Measurements from ENCODE around the gene LMNB1.
A peak's percentile ranks its signal among the peaks of the same experiment; 100 is the strongest.

The LMNB1 gene

GRCh38 chr5:126868338-126869004 lies 91.5 kb downstream of the LMNB1 start:
- DNase-seq (ENCODE audit: low read depth): no peak
- no peak overlapping the region for H3K4me3 ChIP-seq (replicated peaks; ENCODE audit: low read depth, low read length)
- TF ChIP-seq CTCF (IDR thresholded peaks at IDR 0.05; ENCODE audit: low read length, missing control alignments): no peak

- peak; percentile 54 for DNase-seq (ENCODE audit: low read depth)
- TF ChIP-seq CTCF (IDR thresholded peaks at IDR 0.05; ENCODE audit: low read length, missing control alignments): no peak
- no peak overlapping the region for H3K4me3 ChIP-seq (replicated peaks; ENCODE audit: low read depth, low read length)
Observed at GRCh38 chr5:126869005-126869451, 92.1 kb downstream of the LMNB1 start.

- peak; percentile 57 for DNase-seq (ENCODE audit: low read depth)
- H3K4me3 ChIP-seq (replicated peaks; ENCODE audit: low read depth, low read length): no peak overlapping the region
- no peak for TF ChIP-seq CTCF (IDR thresholded peaks at IDR 0.05; ENCODE audit: low read length, missing control alignments)
Observed at GRCh38 chr5:126871441-126871840, 94.5 kb downstream of the LMNB1 start.

- no peak for TF ChIP-seq CTCF (IDR thresholded peaks at IDR 0.05; ENCODE audit: low read length, missing control alignments)
- no peak for DNase-seq (ENCODE audit: low read depth)
- no peak overlapping the region for H3K4me3 ChIP-seq (replicated peaks; ENCODE audit: low read depth, low read length)
Observed at GRCh38 chr5:126872561-126873354, 95.8 kb downstream of the LMNB1 start.

- DNase-seq (ENCODE audit: low read depth): peak; percentile 28
- TF ChIP-seq CTCF (IDR thresholded peaks at IDR 0.05; ENCODE audit: low read length, missing control alignments): no peak
Observed at GRCh38 chr5:126875303-126875785, 98.4 kb downstream of the LMNB1 start.

GRCh38 chr5:126877602-126878001 lies 100.7 kb downstream of the LMNB1 start:
- H3K4me3 ChIP-seq (replicated peaks; ENCODE audit: low read depth, low read length): no peak overlapping the region
- no peak for DNase-seq (ENCODE audit: low read depth)
- no peak for TF ChIP-seq CTCF (IDR thresholded peaks at IDR 0.05; ENCODE audit: low read length, missing control alignments)

More at GRCh38 chr5:126875303-126875785, 98.4 kb downstream of the LMNB1 start:
- no peak overlapping the region for H3K4me3 ChIP-seq (replicated peaks; ENCODE audit: low read depth, low read length)

Measured in fibroblast of pulmonary artery (primary cell).